Fibroblast of skin of right quadriceps (primary cell): ENCODE data around the gene ATG7.
"Not testable (repeated sequence)": the region's sequence is repeated elsewhere in the genome, so short reads cannot be mapped to it uniquely, and the experiment has no call there.

Experiments
- DNase-seq: peaks from one replicate; pipeline ENCODE4 v3.0.0-alpha.2; 2013

Gene ATG7

GRCh38 chr3:11255537-11255936 lies 16.7 kb upstream of the ATG7 start:
- DNase-seq = not testable (repeated sequence)

GRCh38 chr3:11258958-11259357 lies 13.2 kb upstream of the ATG7 start:
- no peak for DNase-seq

- no peak for DNase-seq
Observed at GRCh38 chr3:11260460-11260859, 11.7 kb upstream of the ATG7 start.

- no peak for DNase-seq
Observed at GRCh38 chr3:11269007-11269406, 3.2 kb upstream of the ATG7 start.

GRCh38 chr3:11272906-11273574 lies 843 bp downstream of the ATG7 start:
- no peak for DNase-seq

GRCh38 chr3:11273891-11274291 lies 1.7 kb downstream of the ATG7 start:
- no peak for DNase-seq

GRCh38 chr3:11274566-11275142 lies 2.5 kb downstream of the ATG7 start:
- no peak for DNase-seq

GRCh38 chr3:11275926-11276325 lies 3.7 kb downstream of the ATG7 start:
- no peak for DNase-seq

- DNase-seq = no peak
Observed at GRCh38 chr3:11276901-11277300, 4.7 kb downstream of the ATG7 start.

- peak; percentile 46 for DNase-seq
Observed at GRCh38 chr3:11282250-11283138, 10.3 kb downstream of the ATG7 start.

- DNase-seq = no peak
Observed at GRCh38 chr3:11283139-11283475, 10.9 kb downstream of the ATG7 start.

GRCh38 chr3:11284011-11284410 lies 11.8 kb downstream of the ATG7 start:
- DNase-seq = no peak

- DNase-seq = no peak
Observed at GRCh38 chr3:11285471-11285870, 13.3 kb downstream of the ATG7 start.

GRCh38 chr3:11287404-11287803 lies 15.2 kb downstream of the ATG7 start:
- DNase-seq = peak; percentile 39

- DNase-seq = peak; percentile 55
Observed at GRCh38 chr3:11288021-11288491, 15.9 kb downstream of the ATG7 start.

- peak; percentile 94 for DNase-seq
Observed at GRCh38 chr3:11288786-11289637, 16.8 kb downstream of the ATG7 start.

- DNase-seq = no peak
Observed at GRCh38 chr3:11289864-11290263, 17.7 kb downstream of the ATG7 start.

- DNase-seq = peak; percentile 41
Observed at GRCh38 chr3:11290743-11291680, 18.8 kb downstream of the ATG7 start.

- no peak for DNase-seq
Observed at GRCh38 chr3:11291808-11292207, 19.6 kb downstream of the ATG7 start.

GRCh38 chr3:11297126-11297525 lies 24.9 kb downstream of the ATG7 start:
- DNase-seq = no peak

- DNase-seq = no peak
Observed at GRCh38 chr3:11300970-11301369, 28.8 kb downstream of the ATG7 start.

- no peak for DNase-seq
Observed at GRCh38 chr3:11302444-11302843, 30.2 kb downstream of the ATG7 start.
